ENCODE data around the gene CIB4.

Gene CIB4

GRCh38 chr2:26615336-26615859 is 25.8 kb downstream of the CIB4 start:
- Mint-ChIP-seq H3K4me1 (ENCODE audit: low read depth) (peaks cover 6% of the 10 kb centered on the region), H3K9me3 (no peaks in the 10 kb centered on the region)

GRCh38 chr2:26614216-26615138 is 26.7 kb downstream of the CIB4 start:
- Mint-ChIP-seq H3K4me3 (no peak overlapping the region), H3K36me3 (ENCODE audit: low read depth) (no peaks in the 10 kb centered on the region), H3K4me1 (ENCODE audit: low read depth) (peaks cover 4% of the 10 kb centered on the region), H3K27ac (no peak overlapping the region), H3K9me3 (no peaks in the 10 kb centered on the region), H3K27me3 (ENCODE audit: low read depth) (peaks cover 2% of the 10 kb centered on the region)

More at GRCh38 chr2:26615336-26615859, 25.8 kb downstream of the CIB4 start:
- H3K36me3 Mint-ChIP-seq (ENCODE audit: low read depth) = no peaks in the 10 kb centered on the region
- no peak overlapping the region for H3K27ac Mint-ChIP-seq
- peaks cover 8% of the 10 kb centered on the region for H3K27me3 Mint-ChIP-seq (ENCODE audit: low read depth)
- no peak overlapping the region for H3K4me3 Mint-ChIP-seq

- Mint-ChIP-seq H3K27ac (no peak overlapping the region), H3K9me3 (no peaks in the 10 kb centered on the region), H3K4me1 (ENCODE audit: low read depth) (no peaks in the 10 kb centered on the region), H3K4me3 (no peak overlapping the region), H3K27me3 (ENCODE audit: low read depth) (no peaks in the 10 kb centered on the region), H3K36me3 (ENCODE audit: low read depth) (no peaks in the 10 kb centered on the region)
Observed at GRCh38 chr2:26613241-26614215, 27.6 kb downstream of the CIB4 start.

GRCh38 chr2:26612522-26613240 is 28.5 kb downstream of the CIB4 start:
- Mint-ChIP-seq H3K36me3 (ENCODE audit: low read depth) (no peaks in the 10 kb centered on the region), H3K27ac (no peak overlapping the region), H3K9me3 (no peaks in the 10 kb centered on the region), H3K4me1 (ENCODE audit: low read depth) (no peaks in the 10 kb centered on the region), H3K27me3 (ENCODE audit: low read depth) (no peaks in the 10 kb centered on the region), H3K4me3 (no peak overlapping the region)

- Mint-ChIP-seq H3K4me3 (no peak overlapping the region), H3K27ac (no peak overlapping the region), H3K9me3 (no peaks in the 10 kb centered on the region), H3K36me3 (ENCODE audit: low read depth) (no peaks in the 10 kb centered on the region), H3K27me3 (ENCODE audit: low read depth) (no peaks in the 10 kb centered on the region), H3K4me1 (ENCODE audit: low read depth) (no peaks in the 10 kb centered on the region)
Observed at GRCh38 chr2:26612034-26612433, 29.1 kb downstream of the CIB4 start.

- Mint-ChIP-seq H3K36me3 (ENCODE audit: low read depth) (no peaks in the 10 kb centered on the region), H3K4me3 (no peak overlapping the region), H3K9me3 (no peaks in the 10 kb centered on the region), H3K27ac (no peak overlapping the region), H3K4me1 (ENCODE audit: low read depth) (no peaks in the 10 kb centered on the region), H3K27me3 (ENCODE audit: low read depth) (no peaks in the 10 kb centered on the region)
Observed at GRCh38 chr2:26610504-26611335, 30.4 kb downstream of the CIB4 start.

- no peak overlapping the region for H3K4me3 Mint-ChIP-seq
- H3K27ac Mint-ChIP-seq = no peak overlapping the region
- no peaks in the 10 kb centered on the region for H3K9me3 Mint-ChIP-seq
- H3K4me1 Mint-ChIP-seq (ENCODE audit: low read depth) = no peaks in the 10 kb centered on the region
- no peaks in the 10 kb centered on the region for H3K36me3 Mint-ChIP-seq (ENCODE audit: low read depth)
- H3K27me3 Mint-ChIP-seq (ENCODE audit: low read depth) = peaks cover 3% of the 10 kb centered on the region
Observed at GRCh38 chr2:26609839-26610277, 31.3 kb downstream of the CIB4 start.

GRCh38 chr2:26609205-26609631 is 31.9 kb downstream of the CIB4 start:
- Mint-ChIP-seq H3K4me3 (no peak overlapping the region), H3K27ac (no peak overlapping the region), H3K9me3 (no peaks in the 10 kb centered on the region), H3K36me3 (ENCODE audit: low read depth) (no peaks in the 10 kb centered on the region), H3K27me3 (ENCODE audit: low read depth) (peaks cover 10% of the 10 kb centered on the region), H3K4me1 (ENCODE audit: low read depth) (no peaks in the 10 kb centered on the region)

GRCh38 chr2:26608557-26608956 is 32.6 kb downstream of the CIB4 start:
- H3K4me3 Mint-ChIP-seq = no peak overlapping the region

GRCh38 chr2:26607698-26608097 is 33.5 kb downstream of the CIB4 start:
- no peaks in the 10 kb centered on the region for H3K36me3 Mint-ChIP-seq (ENCODE audit: low read depth)
- H3K4me1 Mint-ChIP-seq (ENCODE audit: low read depth) = no peaks in the 10 kb centered on the region
- H3K4me3 Mint-ChIP-seq = no peak overlapping the region
- H3K27ac Mint-ChIP-seq = no peak overlapping the region
- peaks cover 11% of the 10 kb centered on the region for H3K27me3 Mint-ChIP-seq (ENCODE audit: low read depth)
- no peaks in the 10 kb centered on the region for H3K9me3 Mint-ChIP-seq

More at GRCh38 chr2:26608557-26608956, 32.6 kb downstream of the CIB4 start:
- Mint-ChIP-seq H3K36me3 (ENCODE audit: low read depth) (no peaks in the 10 kb centered on the region), H3K4me1 (ENCODE audit: low read depth) (no peaks in the 10 kb centered on the region), H3K27ac (no peak overlapping the region), H3K27me3 (ENCODE audit: low read depth) (peaks cover 11% of the 10 kb centered on the region), H3K9me3 (no peaks in the 10 kb centered on the region)

- Mint-ChIP-seq H3K4me1 (ENCODE audit: low read depth) (no peaks in the 10 kb centered on the region), H3K4me3 (no peak overlapping the region), H3K27ac (no peak overlapping the region), H3K27me3 (ENCODE audit: low read depth) (peaks cover 11% of the 10 kb centered on the region), H3K9me3 (no peaks in the 10 kb centered on the region), H3K36me3 (ENCODE audit: low read depth) (no peaks in the 10 kb centered on the region)
Observed at GRCh38 chr2:26606847-26607190, 34.3 kb downstream of the CIB4 start.

GRCh38 chr2:26605999-26606846 is 34.9 kb downstream of the CIB4 start:
- H3K27me3 Mint-ChIP-seq (ENCODE audit: low read depth) = peaks cover 15% of the 10 kb centered on the region
- H3K9me3 Mint-ChIP-seq = no peaks in the 10 kb centered on the region
- no peak overlapping the region for H3K27ac Mint-ChIP-seq
- H3K4me1 Mint-ChIP-seq (ENCODE audit: low read depth) = no peaks in the 10 kb centered on the region
- no peak overlapping the region for H3K4me3 Mint-ChIP-seq
- no peaks in the 10 kb centered on the region for H3K36me3 Mint-ChIP-seq (ENCODE audit: low read depth)

Data from T-helper 1 cell treated with Interleukin-12 subunit alpha and Interleukin-12 subunit beta and Interleukin-4 antibody, amounts not matched to agents 30 μg/mL and 1 μg/mL, for 36 hours (primary cell).